A673 (cell line): ENCODE measurements around the gene INSRR.

Experiments used
- EZH2 ChIP-seq: fragments of 200-600 bp; sonication (generic); IDR thresholded peaks from 2 replicates; pipeline ENCODE4 v1.6.1; 2017; ENCODE audit warnings: borderline replicate concordance, low read depth, mild to moderate bottlenecking, mixed read lengths, antibody characterized with exemption, low read length; ENCODE audit not compliant: poor library complexity, severe bottlenecking
- TF ChIP-seq, protein P1 (sequence below): fragments of 300-800, 200-600 bp; sonication (generic); conservative IDR thresholded peaks from 2 replicates; pipeline ENCODE4 v1.5.1; 2017; ENCODE audit warnings: low read depth, mild to moderate bottlenecking, antibody characterized with exemption, low read length, moderate library complexity, mixed read lengths

DNA sequence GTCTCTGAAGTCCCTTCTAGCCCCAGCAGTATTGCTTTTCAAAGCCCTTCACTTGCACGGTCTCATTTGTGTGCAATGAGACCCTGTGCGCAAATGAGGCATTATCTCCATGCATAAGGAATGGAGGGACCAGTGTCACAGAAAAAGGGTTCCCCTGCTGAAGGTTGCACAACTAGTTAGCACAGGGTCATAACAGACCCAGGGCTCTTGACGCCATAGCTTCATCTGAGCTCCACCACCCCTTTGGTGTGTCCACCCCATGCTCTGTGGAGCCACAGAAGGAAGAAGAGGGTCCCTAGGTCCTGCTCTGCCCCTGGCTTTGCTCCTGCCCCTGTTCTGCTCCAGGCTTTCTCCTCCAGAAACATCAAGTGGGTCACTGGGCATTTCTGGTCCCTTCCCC, 54.9 kb downstream of the INSRR start:
- TF ChIP-seq, protein P1, sequence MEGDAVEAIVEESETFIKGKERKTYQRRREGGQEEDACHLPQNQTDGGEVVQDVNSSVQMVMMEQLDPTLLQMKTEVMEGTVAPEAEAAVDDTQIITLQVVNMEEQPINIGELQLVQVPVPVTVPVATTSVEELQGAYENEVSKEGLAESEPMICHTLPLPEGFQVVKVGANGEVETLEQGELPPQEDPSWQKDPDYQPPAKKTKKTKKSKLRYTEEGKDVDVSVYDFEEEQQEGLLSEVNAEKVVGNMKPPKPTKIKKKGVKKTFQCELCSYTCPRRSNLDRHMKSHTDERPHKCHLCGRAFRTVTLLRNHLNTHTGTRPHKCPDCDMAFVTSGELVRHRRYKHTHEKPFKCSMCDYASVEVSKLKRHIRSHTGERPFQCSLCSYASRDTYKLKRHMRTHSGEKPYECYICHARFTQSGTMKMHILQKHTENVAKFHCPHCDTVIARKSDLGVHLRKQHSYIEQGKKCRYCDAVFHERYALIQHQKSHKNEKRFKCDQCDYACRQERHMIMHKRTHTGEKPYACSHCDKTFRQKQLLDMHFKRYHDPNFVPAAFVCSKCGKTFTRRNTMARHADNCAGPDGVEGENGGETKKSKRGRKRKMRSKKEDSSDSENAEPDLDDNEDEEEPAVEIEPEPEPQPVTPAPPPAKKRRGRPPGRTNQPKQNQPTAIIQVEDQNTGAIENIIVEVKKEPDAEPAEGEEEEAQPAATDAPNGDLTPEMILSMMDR: no peak
- TF ChIP-seq EZH2: no peak
